ENCODE results near the gene SUN3.

- TF ChIP-seq CTCF (IDR thresholded peaks at IDR 0.05): no peak
- TF ChIP-seq POLR2A (IDR thresholded peaks at IDR 0.05): no peak
- no peak for TF ChIP-seq POLR2AphosphoS5 (IDR thresholded peaks at IDR 0.05)
- TF ChIP-seq EP300 (IDR thresholded peaks at IDR 0.05): no peak
These were observed 75.1 kb downstream of the SUN3 start for GRCh38 chr7:47953822-47954221.
